COLO829 (cell line): ENCODE data around the gene MPPED2.
"Not testable (repeated sequence)": the region's sequence is repeated elsewhere in the genome, so short reads cannot be mapped to it uniquely, and the experiment has no call there.

ENCODE experiments used
- DNase-seq: peaks from one replicate; pipeline ENCODE4 v3.0.0; 2012; ENCODE audit warnings: low spot score

MPPED2 gene

DNA sequence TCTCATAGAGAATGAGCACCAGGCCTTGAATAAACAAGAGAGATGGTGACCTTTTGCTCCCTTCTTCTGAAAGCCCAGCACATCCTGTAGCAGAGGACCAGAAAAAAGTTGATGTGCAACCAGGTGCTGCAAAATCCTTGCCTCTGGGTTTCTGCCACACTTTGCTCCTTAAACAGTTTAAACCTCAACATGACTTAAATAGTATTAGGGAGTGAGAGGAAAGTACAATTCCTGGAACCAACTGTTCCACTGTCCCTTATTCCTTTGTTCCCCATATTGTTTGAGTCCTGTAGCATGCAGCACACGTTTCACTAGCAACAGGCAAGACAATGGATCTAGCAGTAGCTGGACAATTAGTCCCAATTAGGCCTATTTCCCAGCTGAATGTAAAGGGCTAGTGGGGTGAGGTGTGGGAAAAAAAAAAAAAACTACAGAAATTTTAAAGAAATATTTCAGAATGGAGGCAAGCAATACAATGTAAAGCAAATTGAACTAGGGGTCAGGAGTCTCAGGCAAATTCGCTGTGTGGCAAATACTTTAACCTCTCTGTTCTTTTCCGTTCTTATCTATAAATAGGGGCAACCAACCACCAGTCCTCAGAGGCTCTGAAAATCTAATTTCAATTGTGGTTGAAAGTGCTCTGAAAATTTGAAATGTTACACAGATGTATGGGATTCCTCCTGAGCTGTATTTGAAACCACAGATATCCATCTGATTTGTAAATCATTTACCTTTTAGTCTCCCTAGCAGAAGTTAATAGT lies 6.6 kb downstream of the MPPED2 start:
- DNase-seq, result no peak

DNA sequence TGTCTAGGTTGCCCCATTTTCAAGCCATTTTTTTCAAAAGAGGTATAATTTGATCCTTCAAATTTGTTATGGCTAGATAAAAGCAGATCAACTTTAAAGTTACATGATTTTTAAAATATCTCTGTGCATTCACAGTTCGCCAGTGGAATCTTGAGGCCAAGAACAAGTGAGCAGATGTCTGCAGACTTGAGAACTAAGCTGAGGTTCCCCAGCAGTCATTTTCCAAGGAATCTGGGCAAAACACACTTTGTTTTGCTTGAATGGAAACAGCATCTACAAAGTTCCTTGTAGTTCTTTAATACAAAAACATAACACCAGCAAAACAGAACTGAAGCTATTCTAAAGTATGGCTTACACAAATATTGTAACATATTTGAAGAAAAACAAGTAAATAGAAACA lies 7.7 kb downstream of the MPPED2 start:
- DNase-seq, result no peak

DNA sequence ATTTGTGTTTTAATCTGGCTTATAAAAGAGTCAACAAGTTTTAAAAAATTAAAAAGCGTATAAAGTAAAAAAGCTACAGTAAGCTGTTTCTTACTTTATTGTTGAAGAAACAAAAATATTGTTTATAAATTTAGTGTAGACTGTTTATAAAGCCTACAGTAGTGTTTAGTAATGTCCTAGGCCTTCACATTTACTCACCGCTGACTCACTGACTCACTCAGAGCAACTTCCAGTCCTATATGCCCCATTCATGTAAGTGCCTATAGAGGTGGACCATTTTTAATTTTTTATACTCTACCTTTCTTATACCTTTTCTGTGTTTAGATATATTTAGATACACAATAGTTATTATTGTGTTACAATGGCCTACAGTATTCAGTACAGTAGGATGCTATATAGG lies 12.2 kb downstream of the MPPED2 start:
- DNase-seq, result no peak

DNA sequence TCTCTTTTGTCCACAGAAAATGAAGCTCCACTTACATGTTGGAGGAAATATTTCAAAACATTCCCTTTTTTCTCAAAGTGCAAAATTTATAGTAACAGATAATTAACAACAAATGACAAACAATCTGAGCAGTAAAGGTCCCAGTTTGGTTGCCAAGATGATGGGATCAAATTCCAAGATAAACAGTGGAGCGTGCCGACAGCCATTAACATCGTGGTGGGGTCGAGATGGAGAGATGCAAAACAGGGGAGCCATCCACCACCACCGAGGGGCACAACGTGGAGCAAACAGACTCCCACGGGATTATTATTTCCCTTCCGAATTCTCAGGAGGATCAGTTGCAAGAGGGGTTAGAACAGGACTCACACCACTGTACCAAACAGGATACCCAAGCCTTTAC lies 17.2 kb downstream of the MPPED2 start:
- no peak for DNase-seq

DNA sequence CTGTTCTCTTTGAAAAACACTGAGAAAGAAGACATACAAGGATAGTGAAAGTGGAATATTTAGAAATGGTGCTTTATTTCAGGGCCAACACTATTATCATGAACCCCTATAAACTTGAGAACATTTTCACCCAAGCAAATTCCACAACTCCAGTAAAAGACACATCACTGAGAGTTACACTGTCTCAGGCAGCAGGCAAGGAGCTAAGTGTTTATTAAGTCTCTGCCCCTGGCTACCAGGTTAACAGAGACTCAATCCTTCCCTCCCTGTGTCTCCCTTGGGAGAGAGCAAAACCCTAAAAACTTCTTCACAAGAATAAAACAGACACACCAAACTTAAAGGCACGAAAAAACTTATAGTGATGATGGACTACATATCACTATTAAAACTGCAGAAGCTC lies 18.5 kb downstream of the MPPED2 start:
- DNase-seq, result no peak

DNA sequence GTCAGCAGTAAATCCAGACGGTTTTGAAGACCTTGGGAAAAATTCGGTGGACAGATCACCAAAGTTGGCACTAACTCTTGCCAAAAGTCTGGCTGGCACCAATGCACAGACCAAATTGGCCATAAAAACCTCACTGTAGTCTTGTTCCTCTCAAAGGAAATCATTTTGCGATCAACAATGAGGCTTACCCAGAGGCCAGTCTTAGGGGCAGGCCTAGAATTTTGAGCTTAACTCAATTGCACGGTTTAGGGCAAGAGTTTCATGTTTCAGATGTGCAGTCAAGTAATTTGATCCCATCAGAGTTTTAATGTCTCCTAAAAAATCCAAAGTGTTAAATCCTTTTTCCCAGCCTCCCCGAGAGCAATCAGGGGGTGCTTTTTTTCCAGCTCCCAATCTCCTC lies 19.0 kb downstream of the MPPED2 start:
- DNase-seq, result no peak

DNA sequence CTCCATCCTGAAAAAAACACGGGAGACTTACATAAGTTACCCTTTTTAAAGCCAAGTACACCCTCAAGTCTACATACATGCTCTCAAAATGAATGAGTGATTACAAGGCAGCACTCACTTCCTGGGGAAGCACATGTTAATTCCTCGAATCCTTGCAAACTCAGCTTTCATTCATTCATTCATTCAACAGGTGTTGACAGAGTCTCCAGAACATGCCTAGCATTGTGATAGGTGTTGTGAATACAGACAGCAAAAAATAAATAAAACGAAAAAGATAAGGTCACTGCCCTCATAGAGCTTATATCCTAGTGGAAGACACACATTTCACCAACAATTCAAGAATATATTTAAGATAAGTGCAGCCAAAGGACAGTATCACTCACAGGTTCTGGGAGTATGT lies 19.7 kb downstream of the MPPED2 start:
- DNase-seq, result no peak

DNA sequence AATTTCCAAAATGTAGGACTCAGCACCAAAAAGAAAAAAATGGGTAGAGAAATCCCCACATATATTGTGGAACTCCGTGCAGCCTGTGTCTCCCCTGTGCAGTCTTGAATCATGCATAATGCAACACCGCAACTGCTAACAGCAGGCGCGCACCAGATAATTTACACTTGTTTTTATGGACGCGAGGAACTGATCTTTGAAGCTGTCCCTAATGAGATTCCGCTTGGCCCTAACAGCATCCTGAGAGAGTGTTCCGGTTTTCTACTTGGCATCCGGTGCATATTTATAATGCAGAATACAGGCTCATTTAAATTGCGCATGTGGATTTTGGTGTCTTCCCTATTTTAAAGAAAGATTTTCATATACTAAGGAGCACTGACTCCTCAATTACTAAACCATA lies 21.1 kb downstream of the MPPED2 start:
- DNase-seq, result no peak

DNA sequence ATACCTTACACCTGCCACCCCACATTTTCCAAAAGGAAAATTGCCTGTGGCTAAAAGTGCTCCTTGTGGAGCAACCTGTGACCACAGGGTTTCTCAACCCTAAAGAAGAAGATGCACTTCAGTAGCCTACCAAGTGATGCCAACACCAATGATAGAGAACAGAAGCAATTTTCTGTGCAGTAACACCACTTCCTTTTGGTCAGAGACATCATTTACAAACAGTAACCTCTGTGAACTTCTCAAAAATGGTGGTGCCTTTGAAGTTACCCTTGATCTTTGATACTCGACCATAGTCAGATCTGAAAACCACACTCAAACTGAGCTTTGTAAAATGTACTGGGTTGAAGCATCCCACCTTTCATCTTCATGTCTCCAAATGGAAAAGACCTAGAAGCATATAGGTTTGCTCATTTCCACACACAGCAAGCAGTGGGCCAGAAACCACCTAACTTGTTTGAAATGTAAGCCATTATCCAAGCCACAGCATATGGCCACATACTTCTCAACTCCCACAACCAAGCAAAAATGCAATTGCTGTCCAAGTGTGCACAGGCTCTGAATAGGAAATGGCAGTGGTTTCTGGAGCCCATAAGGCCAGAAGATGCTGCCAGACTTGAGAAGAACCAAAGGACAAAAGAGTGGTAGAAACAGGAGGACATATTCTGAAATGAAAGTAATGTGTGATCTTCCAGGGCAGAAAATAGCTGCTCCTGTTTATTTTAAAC lies 24.3 kb downstream of the MPPED2 start:
- DNase-seq, result no peak

DNA sequence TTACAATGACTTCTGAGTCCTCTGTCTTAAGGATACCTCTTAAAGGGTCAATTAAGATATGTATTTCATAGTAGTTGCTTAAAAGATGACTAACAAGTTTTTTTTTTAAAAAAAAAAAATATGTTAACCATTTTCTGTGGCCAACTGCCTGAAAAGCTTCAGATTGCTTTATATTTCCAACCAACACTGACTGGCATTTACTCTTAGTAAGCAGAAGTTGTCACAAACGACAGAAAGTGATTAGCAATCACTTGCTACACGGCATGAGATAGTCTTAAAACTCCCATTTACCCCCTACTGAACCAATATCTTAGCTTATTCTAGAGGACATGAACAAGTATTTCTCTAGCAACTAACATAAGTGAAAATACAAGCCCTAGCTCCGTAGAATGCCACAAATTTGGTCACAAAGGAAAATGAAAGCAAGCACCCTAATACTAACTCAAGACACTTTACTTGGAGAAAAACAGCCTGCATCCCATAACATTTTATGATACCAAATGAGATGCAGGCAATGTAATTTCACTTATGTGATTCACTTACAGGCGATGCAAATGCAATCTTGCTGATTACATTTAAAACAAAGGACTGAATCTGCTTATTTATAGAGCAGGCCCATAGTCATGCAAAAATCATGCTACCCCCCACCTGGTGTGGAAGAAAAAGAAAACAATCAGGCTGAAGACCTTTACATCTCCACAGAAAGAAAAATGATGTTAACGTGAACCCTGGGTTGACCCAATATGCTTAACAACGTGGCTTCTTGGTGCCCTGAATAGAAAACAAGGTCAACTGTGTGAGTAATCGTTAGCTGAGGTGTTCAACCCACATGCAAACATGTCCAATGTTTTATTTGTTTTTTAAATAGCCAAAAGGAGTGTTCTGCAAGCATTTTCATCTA lies 25.7 kb downstream of the MPPED2 start:
- DNase-seq, result no peak

DNA sequence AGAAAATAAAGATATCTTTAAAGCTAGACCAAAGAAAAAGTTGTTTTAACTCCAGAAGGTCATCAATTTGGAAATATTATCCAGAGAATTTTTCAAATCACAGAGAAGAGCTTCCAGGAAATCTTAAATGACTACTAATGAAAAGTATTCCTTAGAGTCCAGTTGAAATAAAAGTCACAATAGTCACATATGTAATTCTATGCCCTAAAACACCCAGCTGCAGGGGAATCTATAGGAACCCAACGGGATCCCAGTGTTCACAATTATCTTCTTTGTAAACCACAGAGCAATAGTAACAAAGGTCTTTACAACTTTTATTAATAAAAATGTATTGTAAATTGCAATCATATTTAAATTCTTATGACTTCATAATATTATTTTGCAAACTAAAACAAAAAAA lies 27.1 kb downstream of the MPPED2 start:
- no peak for DNase-seq

DNA sequence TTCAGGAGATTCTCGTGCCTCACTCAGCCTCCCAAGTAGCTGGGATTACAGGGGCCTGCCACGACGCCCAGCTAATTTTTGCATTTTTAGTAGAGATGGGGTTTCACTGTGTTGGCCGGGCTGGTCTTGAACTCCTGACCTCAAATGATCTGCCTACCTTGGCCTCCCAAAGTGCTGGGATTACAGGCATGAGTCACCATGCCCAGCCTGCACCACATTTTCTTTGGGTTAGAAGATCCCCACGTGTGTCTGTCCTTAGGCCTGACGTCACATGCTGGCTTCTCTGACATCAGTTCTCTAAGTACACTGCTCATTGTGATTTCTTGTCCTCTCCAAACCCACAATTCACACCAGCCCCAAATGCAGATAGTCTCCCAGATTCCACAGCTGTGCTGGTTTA lies 31.6 kb downstream of the MPPED2 start:
- DNase-seq, result not testable (repeated sequence)

DNA sequence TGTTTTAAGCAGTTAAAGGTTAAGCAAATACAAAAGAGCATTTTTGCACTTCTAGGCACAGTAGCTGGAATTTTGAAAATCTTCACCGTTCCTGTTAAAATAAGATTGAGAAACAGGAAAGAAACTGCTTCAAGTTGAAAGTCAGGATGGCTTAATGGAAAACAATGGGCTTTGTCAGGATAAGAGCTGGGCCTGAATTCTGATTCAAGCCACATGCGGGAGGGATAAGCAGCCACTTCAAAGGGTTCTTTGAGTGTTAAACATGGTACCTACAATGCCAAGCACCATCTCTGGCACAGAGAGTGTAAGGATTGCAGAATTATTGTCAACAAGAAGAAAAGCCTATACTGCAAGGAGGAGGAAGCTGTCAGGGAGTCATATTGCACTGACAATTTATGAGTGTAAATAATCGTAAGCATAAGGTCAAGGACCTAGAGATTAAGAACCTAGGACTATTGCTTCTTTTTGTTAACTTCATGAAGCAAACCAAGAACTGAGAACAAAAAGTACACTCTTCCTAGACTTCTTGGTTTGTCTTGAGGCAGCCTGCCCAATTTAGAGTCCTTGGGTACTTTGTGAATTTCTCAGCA lies 32.5 kb downstream of the MPPED2 start:
- DNase-seq, result no peak

DNA sequence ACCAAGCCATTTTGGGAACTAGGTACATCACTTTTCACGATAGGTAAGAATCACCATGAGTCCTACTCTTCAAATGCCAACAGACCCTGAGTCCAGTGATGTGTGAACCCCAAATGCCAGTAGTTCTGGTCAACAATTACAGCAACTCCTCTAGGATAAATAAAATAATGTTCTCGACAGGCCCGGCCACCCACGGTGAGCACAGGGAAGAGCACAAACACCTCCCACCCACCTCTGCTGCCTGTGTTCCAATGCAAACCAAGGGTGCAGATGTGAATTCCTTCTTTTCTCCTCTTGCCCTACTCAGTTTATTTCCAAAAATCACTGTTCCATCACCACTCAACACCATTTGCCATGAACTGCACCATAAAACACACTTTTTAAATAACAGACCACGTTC lies 33.3 kb downstream of the MPPED2 start:
- no peak for DNase-seq

DNA sequence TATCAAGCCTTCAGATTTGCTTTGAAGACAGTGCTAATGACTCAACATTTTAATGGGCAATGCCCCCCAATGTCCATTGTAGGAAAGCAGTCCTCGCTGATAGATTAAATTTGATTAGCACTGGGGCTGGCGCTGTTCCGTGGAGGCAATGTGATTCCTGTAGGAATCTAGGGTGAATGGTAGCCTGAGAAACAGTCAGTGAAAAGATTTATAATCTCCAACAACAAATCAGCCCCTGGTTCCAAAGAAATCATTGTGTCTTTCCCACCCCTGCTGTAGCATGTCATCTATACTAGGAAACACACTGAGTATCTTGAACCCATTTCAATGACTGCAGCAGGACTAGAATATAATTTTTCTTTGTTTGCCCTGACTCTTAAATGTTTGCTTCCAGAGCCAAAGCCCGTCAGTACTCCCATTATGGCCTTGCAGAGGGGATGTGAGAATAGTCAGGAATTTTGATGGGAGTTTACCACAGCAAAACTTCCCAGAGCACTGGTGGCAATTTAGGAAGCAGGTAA lies 36.1 kb downstream of the MPPED2 start:
- DNase-seq, result no peak

DNA sequence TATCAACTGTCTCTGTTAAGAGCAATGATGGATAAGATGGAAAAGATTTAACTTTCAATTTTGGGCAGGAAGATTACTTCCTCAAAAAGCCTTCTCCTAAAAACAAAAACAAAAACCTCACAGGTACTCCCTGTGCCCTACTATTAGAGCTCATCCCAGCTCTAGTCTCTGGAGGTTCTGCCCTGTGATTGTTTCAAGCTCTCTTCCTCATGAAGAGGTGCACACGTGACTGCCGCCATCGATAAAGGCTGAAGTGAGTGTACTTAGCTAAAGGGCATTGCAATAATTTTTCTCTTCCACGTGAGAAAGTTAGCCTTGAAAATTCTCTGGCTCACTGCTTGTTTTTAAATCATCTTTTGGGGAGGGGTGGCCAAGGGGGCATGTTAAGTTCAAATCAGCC lies 36.6 kb downstream of the MPPED2 start:
- DNase-seq, result no peak

DNA sequence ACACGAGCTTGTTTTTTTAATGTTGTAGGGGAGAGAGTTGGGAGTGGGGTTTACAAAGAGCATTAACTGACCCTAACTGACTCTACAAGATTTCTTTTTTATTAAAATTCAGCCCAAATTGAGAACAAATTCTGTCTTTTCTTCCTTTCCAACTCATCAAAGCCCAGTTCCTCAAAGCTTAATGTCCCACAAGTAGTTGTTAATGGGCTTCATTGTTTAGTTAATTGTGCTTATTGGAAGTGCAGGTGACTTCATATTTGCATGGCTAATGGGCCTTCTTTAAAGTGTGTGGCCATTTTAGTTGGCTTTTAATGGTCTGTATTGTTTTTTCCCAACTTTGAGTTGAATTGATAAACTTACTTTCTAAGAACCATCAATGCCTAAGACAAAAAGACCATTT lies 39.8 kb downstream of the MPPED2 start:
- DNase-seq, result no peak

DNA sequence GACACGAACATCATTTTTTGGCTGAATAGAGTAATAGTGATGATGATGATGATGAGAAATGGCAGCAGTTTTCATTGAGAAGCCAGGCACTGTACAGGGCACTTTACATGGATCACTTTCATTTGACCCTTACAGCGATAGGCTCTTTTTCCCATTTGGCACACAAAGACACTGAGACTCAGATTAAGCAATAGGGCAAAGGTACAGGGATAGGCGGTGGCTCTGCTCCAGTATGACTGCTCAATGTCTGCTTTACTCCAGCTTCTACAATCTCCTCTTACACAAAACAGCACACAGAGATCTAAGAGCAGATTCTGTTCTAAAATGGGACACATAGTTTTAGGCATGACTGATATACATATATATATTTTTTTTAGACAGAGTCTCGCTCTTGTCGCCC lies 40.6 kb downstream of the MPPED2 start:
- no peak for DNase-seq

DNA sequence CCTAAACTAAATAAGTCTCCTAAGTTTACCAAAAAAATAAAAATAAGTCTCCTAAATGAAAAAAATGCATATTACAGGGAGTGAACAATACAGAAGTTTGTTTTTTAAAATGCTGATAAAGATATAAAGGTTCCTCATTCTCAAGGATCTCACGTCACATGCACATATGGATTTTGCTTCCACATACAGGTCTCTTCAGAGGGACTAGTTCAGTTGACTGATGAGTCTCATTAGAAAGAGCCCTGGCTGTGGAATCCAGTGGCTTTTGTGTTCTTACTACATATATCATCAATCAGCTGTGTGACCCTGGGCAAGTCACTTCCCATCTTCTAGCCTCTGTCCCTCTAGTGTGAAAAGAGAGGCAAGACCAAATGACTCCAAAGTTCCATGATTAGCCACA lies 43.1 kb downstream of the MPPED2 start:
- no peak for DNase-seq

DNA sequence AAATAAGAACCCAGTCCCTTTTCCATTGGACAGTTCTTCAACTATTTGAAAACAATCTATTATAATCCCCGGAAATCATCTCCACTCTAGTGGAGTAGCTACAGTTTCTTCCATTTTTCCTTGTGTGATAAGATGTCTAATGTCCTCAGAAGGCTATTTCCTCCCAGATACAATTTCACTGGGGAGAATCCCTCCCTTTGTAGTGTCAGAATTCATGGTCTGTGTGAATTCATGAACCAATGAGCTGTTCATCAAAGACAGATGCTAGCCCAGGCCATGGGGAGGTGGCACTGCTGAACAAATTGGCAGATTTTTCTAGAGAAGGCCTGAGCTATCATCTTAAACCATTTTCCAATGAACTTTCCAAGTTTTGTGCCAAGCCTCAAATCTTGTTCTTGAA lies 45.4 kb downstream of the MPPED2 start:
- no peak for DNase-seq

DNA sequence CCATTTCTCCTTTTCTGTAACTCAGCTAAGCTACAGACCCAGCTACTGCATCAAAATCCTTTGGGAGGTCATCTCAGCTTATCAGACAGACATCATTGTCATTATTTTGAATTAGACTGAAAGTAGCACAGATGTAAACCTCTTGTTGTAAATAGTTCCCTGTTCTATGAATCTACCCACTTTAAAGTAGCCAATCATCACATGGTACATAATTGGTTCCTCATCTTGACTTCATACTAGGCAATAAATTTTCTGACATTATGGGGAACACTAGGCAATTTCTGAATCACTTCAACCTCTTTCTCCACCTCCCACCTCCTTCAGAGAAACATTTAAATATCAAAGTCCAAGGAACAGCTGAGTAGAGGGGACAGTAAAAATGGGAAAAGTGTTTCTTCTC lies 47.9 kb downstream of the MPPED2 start:
- DNase-seq, result no peak

DNA sequence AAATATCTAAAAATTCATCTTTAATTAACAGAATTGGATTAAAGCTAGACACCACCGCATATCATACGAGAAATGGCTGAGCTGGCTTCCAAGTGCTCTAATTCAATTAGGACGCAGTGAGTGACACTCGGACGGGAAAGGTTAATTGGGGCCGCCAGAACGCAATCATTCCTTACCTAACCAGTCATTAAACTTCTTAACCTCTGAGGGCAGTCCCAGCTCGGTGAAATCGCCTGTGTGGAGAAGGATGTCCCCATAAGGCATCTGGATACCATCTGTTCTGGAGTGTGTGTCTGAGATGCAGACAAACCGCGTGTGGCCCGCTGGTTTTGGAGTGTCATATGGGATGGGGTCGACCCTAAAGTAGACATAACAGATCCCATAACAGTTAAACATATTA lies 50.3 kb downstream of the MPPED2 start:
- DNase-seq, result no peak
